RPMI8226 (cell line): Measurements from ENCODE around the gene TMCO4.
"Not testable (repeated sequence)": the region's sequence is repeated elsewhere in the genome, so short reads cannot be mapped to it uniquely, and the experiment has no call there.

Experiments used
- DNase-seq: peaks from one replicate; pipeline ENCODE4 v3.0.0-alpha.2; 2015

The TMCO4 gene

GRCh38 chr1:19812875-19813642 is 13.3 kb upstream of the TMCO4 start:
- no peak for DNase-seq

DNA sequence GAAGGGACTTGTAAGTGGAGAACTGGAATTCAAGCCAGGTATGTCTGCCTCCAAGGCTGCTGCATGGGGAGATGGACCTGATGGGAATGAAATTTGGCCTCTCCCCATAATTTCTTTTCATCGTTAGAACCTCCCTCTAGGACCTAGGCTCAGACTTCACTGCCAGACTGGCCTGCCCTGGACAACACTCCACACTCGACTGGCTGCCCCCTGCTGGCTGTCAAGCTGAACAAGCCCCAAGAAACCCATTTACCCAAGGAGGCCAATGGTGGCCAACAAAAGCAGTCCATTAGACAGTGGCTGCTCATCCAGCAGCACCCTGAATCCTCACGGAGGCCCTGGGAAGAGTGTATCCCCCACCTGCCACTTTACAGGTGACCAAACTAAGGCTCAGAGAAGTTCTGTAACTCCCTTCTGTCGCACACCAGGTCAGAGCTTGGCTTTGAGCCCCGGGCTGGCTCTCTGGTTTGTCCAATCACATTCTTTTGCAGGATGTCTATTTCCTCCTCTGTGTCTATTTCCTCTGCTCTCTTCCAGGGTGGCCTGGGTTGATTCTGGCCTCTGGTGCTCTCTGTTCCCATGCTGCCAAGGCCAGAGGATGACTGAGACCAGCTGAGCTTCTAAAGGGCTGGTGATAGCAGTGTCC is 11.6 kb upstream of the TMCO4 start:
- peak; percentile 59 for DNase-seq

GRCh38 chr1:19809044-19809750 is 9.5 kb upstream of the TMCO4 start:
- no peak for DNase-seq

DNA sequence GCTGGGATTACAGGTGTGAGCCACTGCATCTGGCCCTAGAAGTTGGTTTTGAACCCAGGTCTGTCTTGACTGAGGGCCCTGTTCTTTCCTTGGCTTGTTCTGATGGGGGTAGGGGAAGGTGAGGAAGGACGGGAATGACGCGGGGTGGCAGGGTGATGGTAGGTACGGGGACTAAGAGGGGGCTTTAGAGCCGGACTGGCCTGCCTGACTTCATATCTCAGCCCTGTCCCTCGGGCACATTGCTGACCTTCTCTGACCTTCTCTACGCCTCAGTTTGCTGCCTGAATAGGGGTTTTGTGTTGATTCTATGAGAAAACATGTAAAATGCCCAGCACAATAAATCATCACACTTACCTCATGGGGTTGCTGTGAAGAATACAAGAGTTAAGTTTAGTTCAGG is 8.6 kb upstream of the TMCO4 start:
- DNase-seq, result no peak

GRCh38 chr1:19804831-19805251 is 5.1 kb upstream of the TMCO4 start:
- no peak for DNase-seq

- no peak for DNase-seq
Observed at GRCh38 chr1:19802269-19802668, 2.6 kb upstream of the TMCO4 start.

DNA sequence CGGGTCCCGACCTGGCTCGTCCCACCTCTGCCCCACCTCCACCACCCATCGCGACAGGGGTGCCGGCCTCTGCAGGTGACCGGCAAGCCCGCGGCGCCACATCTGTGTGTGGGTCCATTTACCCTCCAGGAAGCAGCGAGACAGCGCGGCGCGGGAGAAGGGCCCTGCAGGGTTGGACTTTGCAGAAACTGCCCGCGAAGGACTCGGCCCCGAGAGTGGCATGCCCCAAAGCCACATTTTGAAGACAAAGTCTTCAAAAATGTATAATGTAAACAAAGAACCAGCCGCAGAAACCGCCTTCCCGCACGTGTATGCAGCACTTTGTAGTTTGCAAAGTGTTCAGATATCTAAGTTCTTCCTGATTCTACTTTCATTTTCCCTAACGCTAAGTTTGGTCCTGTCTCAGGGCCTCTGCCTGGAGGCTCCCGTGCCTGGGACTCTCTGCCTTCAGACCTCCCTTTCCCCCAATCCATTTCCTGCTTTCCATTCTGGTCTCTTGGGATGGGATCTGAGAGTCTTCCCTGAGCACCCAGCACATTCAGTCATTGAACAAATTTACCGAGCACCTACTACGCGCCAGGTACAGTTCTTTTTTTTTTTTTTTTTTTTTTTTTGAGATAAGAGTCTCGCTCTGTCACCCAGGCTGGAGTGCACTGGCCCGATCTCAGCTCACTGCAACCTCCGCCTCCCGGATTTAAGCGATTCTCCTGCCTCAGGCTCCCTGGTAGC is 524 bp upstream of the TMCO4 start:
- DNase-seq, result peak; percentile 86

GRCh38 chr1:19798486-19799229 is 1.1 kb downstream of the TMCO4 start:
- no peak for DNase-seq

GRCh38 chr1:19797827-19798226 is 1.9 kb downstream of the TMCO4 start:
- no peak for DNase-seq

- DNase-seq, result no peak
Observed at GRCh38 chr1:19794583-19794982, 5.1 kb downstream of the TMCO4 start.

DNA sequence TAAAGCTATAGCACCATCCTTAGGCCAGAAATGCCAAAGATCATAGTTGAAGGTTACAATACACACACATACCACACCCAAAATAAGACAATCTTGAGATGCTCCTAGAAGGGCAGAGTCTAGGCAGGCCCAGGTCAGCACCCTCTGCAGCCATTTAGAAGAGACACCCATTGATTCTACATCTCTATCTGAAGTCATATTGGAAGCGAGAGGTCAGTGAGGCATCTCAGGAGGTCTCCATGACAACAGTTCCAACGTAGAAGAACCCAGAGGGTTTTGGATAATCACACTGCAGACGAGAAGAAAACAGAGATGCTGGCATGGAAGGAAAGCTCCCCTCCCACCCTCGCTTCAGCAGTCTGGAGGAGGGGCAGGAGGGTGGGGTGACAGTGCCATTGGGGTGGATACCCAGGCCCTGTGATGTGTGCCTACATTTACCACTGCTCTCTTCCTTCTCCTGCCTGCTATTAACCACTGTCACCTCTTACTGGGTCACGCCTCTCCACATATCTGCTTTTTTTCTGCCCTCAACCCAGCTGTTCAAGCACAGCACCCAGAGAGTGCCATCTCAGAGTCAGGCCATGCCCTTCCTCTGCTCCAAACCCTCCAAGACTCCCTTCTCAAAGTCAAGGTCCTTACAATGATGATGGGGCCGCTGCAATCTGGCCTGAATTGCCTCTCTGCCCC is 6.2 kb downstream of the TMCO4 start:
- no peak for DNase-seq

GRCh38 chr1:19792237-19793002 is 7.3 kb downstream of the TMCO4 start:
- DNase-seq, result no peak

- not testable (repeated sequence) for DNase-seq
Observed at GRCh38 chr1:19790061-19790975, 9.4 kb downstream of the TMCO4 start.

DNA sequence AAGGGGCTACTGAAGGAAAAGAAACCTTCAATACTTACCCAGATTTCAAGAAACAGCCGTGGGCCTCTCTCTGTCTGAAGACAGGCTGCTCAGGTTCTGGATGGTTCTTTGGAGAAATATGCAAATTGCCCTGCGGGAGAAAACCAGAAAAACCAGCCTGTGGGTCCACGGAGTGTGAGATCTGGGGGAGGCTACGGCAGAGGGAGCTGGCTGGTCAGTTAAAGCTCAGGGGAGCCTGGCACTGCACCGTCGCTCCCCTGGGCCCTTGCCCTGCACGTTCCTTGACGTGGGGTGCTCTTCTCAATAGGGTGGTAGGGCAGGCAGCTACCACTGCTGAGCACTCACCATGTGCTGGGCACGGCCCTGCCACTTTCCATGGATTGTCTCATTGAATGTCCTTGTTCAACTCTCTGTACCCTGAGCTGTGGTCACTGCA is 12.7 kb downstream of the TMCO4 start:
- no peak for DNase-seq

- no peak for DNase-seq
Observed at GRCh38 chr1:19785660-19786059, 14.1 kb downstream of the TMCO4 start.

- no peak for DNase-seq
Observed at GRCh38 chr1:19780267-19780877, 19.3 kb downstream of the TMCO4 start.

DNA sequence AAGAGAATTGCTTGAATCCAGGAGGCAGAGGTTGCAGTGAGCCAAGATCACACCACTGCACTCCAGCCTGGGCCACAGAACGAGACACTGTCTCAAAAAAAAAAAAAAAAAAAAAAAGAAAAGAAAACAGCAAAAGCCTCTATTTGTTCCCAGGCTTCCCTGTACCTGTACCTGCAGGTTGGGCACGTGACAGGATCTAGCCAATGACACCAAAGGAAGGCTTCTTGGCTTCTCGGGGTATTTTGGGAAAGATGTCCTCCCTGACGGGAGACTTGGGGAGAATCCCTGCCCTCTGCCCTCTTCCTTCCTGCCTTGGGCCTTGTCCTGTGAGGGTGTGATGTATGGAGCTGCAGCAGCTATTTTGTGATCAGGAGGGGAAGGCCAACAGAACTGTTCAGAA is 22.8 kb downstream of the TMCO4 start:
- DNase-seq, result no peak

- no peak for DNase-seq
Observed at GRCh38 chr1:19776287-19776686, 23.4 kb downstream of the TMCO4 start.

DNA sequence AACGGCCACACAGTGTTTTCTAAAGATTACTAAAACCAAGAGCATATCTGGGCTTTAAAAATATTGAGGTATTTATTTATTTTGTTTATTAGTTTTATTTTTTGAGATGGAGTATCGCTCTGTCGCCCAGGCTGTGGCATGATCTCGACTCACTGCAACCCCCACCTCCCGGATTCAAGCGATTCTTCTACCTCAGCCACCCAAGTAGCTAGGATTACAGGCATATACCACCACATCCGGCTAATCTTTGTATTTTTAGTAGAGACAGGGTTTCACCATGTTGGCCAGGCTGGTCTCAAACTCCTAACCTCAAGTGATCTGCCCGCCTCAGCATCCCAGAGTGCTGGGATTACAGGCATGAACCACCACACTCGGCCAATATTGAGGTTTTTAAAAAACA is 23.9 kb downstream of the TMCO4 start:
- DNase-seq, result no peak
